GM19468 (cell line): ENCODE data around the gene PLPPR1.
"Not testable (repeated sequence)": the region's sequence is repeated elsewhere in the genome, so short reads cannot be mapped to it uniquely, and the experiment has no call there.

Experiments used
- ATAC-seq: cut with Tn5 transposase; IDR thresholded peaks from one replicate; pipeline ENCODE4 v1.9.1; 2021; ENCODE audit warnings: mild to moderate bottlenecking, moderate library complexity, moderate number of reproducible peaks; ENCODE audit not compliant: unreplicated experiment; ENCODE audit errors: extremely low read depth

The PLPPR1 gene

DNA sequence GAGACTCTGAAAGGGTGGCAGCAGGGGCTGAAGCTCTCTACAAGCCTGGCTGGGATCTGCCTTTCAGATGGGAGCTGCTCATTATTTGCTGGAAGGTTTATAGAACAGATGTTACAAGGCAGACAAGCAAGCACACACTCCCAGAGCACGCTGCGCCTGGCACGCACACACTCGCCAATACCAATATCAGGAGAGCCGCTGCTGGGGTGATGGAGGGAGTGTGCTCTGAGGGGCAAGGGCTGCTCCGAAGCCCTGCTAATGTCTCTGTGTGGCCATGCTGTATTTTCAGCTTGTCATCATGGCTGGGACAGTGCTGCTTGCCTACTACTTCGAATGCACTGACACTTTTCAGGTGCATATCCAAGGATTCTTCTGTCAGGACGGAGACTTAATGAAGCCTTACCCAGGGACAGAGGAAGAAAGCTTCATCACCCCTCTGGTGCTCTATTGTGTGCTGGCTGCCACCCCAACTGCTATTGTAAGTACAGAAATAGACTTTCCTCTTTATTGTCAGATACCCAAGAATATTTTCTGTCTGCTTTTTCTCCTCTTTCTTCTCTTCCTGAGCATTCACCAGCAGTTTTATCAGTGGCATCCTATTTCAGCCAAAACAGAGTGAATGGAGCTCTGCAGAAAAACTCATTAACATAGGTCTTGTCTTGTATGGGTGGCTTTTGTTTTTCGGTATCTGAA is 241.2 kb downstream of the PLPPR1 start:
- no peak for ATAC-seq

DNA sequence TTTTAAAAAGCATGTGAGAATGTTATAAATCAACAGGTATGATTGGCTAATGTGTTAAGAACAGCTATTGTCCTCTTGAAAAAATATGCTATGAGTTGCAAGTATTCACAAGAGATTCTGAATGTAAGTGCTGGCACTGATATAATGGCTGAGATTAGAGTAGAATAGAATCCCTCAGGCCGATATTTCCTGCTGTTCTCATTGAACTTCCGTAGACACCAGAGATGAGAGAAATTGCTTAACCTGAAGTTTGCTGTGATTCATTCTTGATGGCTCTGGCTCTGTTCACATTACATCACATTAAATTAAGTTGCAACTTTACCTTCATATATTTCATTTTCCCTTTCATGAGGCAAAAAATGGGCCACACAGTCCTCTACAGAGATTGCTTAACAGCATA is 241.8 kb downstream of the PLPPR1 start:
- no peak for ATAC-seq

DNA sequence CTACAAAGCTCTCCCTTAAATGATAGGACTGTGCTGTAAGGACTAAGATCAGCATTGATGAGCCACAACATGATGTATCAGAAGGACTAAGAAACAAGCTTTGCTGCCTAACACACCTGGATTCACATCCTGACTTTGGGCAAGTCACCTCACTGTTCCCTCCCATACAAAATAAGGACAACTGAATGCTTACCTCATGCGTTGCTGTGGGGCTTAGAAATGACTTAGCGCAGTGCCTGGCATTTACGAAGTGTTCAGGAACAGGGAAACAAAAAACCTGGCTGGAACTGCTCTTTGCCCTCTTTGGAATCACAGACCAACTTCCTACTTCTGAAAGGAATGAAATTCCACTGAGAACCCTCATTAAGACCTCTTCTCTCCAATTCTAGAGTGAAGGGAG is 242.6 kb downstream of the PLPPR1 start:
- ATAC-seq, result no peak

DNA sequence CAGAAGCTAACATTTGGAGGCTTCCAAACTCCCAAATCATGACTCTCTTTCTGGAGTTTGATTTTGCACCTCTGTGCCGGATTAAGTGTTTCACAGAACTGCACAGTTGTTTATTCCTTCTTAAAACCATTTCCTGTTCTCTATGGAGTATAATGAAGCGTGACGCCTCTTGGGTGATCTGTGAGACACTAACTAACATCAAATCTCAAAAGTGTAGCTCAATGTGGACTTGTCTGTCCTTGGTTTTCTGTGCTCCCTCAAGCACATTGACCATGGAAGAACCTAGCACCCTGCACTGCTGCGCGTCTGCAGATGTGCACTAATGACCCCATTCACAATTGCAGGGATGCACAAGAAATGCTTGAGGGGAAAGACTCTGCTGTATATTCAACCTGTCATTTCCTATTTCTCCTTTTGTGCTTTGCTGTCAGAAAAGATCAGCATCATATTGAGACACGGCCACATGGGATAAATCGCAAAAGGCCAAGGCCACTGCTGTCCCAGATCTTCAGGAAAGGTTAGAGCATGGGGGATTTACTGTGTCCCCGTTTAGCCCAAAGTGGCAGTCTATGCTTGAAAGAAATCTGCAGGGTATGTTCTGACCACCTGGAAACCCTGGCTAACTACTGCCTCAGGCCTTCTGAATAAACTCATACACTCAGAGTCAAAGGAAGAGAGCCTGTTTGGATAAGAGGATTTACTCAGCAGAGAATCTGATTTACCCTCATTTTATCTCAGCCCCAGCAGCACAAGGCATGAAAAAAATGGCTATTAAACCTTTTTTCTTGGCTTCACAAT is 246.6 kb downstream of the PLPPR1 start:
- ATAC-seq, result no peak

DNA sequence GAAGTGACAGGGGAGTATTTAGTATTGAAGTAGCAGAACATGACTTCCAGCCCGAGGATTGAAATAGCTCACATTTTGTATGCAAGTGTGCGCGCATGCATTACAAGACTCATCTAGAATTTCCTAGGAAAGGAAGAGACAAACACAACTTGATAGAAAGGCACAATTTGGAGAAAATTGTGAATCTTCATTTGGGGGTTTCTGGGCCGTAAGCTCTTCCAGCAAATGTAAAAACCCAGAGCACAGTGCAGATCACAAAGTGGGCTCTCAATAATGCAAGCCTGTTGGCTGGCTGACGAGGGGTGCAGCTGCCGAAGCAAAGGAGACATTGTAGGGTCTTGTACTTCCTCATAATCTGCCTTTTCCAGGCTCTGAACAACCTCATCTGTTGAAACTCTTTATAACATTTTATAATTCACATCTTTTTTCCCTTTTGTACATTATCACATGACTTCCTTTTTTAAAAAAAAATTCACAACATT is 247.3 kb downstream of the PLPPR1 start:
- no peak for ATAC-seq

DNA sequence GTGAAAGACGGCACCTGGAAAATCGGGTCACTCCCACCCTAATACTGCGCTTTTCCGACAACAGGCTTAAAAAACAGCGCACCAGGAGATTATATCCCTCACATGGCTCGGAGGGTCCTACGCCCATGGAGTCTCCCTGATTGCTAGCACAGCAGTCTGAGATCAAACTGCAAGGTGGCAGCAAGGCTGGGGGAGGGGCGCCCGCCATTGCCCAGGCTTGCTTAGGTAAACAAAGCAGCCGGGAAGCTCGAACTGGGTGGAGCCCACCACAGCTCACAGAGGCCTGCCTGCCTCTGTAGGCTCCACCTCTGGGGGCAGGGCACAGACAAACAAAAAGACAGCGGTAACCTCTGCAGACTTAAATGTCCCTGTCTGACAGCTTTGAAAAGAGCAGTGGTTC is 262.5 kb downstream of the PLPPR1 start:
- ATAC-seq, result not testable (repeated sequence)

DNA sequence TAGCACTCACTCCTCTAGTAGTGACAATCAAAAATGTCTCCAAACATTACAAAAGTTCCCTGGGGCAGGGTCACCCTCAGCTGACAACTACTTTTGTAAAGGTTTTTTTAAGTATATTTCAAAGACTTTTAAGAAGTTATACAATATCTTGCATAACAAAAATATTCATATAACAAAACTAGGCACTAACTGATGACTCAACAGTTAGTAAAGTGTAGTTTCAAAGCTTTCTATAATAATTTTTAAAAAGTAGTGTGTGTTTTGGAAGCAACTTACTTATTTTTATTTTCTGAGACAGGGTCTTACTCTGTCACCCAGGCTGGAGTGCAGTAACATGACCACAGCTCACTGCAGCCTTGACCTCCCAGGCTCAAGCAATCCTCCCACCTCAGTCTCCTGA is 271.4 kb downstream of the PLPPR1 start:
- ATAC-seq, result no peak

DNA sequence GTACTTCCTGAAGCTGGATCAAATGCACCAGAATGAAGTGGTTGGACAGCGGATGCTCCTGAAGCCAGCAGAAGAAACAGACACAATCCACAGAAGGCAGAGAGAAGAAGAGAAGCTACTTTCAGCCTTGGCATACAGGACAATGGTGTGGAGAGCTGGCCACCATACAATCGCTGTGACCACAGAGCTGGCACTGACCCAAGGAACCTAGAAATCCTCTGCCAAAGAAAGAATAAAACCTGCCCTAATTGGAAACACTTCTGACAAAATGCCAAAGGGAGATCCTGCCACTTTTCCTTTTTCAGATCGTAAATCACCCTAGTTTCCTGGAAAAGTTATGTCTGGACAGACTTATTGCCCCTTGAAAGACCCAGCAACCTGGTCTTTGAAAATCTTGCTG is 278.5 kb downstream of the PLPPR1 start:
- no peak for ATAC-seq

DNA sequence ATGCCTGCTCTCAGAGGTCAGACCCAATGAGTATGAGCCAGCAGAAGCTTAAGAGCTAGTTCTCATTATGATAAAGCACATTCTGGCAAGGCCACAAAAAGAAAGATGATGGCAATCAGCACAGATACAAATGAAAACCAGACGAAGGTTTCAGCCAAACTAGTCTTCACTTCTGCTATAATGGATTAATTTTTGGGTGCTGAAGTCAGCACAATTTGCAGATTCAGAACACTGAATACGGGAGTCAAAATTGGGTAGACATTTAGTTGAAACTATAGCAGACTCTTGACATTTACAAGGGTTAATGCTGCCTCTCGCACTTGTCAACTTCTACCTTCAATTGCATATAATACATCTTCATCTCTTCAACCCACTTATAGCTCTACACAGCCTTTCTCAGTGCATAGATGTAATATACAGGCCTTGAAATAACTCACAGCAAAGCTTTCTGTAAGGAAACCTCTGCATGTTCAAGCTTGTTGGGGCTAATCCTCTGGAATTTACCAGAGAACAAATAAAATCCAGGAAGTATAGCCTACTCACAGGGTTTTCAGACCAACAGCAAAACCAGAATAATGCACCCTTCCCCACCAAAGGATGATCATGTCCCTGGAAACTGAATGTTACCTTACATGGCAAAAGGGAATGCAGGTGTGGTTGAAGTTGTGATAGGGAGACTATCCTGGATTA is 279.1 kb downstream of the PLPPR1 start:
- ATAC-seq, result no peak

DNA sequence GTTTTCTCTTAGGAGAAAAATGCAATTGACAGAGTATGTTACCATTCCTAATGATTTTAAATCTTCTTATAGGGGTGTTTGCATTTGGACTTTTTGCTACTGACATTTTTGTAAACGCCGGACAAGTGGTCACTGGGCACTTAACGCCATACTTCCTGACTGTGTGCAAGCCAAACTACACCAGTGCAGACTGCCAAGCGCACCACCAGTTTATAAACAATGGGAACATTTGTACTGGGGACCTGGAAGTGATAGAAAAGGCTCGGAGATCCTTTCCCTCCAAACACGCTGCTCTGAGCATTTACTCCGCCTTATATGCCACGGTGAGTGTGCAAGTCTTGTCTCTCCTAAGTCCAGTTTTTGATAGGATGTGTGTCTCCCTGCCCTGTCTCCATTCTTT is 280.6 kb downstream of the PLPPR1 start:
- no peak for ATAC-seq

DNA sequence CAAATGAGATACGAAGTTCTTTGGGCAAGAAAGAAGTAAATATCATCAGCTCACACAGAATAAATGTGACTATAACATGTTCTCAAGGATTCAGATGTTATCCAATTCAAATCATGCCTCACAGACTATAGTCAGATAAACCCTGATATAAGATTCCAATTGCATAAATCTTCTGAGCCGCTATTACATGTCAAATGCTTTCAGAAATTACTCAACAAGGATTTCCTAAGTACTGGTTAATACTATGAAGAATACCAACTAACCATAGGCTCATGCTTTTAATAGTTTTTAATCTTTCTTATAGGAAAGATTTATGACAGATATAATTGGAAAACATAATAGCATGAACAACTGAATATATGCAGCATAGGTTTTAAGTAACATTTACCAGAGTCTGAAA is 282.7 kb downstream of the PLPPR1 start:
- no peak for ATAC-seq

DNA sequence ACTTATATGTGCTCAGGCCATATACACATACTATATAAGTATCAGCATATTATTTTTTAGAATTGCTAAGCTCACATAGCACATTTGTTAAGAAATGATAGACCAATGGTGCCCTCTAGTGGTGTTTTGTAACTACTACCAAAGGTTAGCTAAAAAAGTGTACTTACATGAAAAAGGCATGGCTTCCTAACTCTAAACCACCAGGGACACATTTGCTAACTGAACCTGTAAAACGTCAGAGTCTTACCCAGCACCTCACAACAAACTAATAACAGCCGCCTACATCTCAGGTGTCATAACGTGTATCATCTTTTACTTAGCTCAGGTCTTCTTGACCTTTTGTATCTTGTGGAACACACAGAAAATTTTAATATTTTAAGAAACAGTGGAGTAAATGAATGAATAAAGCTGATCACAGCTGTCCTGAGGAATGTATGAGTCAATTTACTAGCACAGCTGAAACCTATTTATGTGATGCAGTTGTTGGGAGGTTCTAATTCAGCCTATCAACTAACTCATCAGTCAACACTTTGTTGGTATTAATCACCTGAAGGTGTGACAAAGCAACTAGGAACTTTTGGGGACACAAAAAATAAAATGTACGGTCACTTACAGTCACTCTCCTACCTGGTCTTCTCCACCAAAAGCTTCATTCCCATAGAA is 283.4 kb downstream of the PLPPR1 start:
- ATAC-seq, result peak; percentile 70

DNA sequence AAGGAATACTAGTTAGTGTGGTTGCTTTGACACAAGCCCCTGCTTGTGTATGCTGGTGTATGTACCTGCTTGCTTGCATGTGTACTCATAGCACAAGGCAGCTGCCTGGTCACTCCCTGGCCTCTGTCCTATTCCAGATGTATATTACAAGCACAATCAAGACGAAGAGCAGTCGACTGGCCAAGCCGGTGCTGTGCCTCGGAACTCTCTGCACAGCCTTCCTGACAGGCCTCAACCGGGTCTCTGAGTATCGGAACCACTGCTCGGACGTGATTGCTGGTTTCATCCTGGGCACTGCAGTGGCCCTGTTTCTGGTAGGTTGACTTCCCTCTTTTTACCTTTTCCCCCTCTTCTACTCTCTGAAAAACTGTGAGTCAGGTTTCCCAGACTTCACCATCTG is 284.1 kb downstream of the PLPPR1 start:
- no peak for ATAC-seq

DNA sequence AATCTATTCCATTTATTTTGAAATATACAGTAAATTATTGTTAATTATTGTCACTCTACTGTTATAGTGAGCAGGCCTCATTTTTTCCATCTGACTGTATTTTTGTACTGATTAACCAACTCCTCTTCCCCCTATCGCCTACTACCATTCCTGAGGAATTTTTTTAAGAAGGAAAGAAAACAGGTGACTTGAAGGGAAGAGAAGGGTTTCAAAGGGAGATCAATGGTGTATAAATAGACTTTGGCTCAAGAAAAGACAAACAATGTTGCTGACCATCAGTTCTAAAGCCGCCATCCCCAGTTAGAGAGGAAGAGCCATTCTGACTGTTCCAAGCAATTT is 286.6 kb downstream of the PLPPR1 start:
- ATAC-seq, result no peak

DNA sequence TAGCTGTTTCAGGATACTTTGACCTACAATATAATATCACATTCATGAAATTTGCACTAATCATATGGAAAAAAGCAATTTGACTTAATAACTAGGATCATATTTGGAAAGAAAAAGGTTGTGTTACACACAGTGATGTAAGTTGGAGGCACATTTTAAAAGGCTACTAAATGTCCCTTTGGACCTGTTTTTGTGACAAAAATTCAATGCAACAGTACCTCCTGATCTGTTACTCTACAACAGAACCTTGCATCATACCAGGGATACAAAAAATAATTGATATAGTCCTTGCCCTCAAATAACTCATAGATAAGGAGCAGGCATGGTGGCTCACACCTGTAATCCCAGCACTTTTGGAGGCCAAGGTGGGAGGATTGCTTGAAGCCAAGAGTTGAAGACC is 289.2 kb downstream of the PLPPR1 start:
- no peak for ATAC-seq

DNA sequence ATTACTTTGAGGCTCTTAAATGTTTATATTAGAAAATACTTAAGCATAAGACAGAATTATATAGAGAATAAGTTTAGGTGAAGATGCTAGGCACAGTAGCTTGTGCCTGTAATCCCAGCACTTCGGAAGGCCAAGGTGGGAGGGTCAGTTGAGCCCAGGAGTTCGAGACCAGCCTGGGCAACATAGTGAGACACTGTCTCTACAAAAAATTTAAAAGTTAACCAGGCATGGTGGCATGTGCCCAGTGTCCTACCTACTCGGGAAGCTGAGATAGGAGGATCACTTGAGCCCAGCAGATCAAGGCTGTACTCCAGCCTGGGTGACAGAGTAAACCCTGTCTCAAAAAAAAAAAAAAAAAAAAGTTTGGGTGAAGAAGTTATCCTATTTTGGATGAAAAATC is 294.6 kb downstream of the PLPPR1 start:
- no peak for ATAC-seq

DNA sequence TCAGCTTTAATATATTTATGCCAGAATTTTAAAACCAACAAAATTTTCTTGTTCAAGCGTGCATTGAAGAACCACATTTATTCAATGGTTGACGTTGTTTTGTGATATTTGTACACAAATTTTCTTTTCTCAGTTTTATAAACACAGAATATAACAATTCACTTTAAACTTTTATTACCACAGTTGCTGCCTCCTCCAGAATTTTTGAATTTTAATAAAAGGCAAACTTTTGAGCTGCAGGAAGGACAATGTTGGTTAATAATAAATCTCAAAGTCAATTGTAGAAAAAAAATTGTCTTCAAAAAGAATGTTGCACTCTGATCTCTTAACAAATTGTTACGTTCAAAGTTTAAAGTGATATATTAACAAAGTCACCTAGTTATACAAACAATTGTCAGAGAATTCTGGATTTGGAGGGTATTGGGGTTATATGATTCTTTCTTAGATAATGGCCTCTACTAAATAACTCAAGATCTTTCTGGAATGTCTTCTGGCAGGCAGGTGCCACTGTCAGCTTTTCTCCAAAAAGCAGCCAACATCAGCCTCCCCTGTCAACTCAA is 295.8 kb downstream of the PLPPR1 start:
- no peak for ATAC-seq

DNA sequence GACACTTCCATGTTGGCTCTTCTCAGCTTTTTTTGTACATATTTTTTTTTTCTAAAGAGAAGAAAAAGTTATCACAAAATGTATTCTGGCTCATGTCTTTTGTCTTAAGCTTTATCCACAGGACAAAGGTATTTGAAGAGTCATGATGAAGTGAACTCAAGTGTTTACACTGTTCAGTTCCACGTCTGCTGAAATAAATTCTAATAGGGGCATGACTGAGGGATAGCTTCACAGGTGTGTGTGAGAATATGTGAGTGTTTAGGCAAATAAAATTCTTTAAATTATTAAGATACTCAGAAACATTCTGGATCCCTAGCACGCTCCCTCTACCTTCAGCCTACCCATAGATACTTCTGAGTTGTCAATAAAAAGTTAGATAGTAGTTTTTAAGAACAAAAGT is 296.5 kb downstream of the PLPPR1 start:
- ATAC-seq, result no peak

DNA sequence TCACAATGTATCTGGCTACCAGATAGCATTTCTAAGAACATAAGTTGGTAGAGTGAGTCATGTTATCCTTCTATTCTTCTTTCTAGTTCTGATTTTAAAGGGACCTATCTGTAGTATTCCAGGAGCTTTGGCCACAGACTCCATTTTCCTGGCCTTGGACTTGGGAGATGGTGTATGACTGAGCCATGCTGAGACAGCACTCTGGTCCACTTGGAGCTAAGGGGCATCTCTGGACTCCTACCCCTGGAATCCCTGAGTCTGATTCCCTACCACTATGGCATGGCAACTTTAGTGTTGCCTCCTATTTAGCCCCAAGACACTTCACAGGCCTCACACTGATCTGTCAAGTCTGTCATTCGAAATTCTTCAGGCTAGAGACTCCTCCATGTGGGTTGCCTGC is 297.5 kb downstream of the PLPPR1 start:
- ATAC-seq, result no peak

DNA sequence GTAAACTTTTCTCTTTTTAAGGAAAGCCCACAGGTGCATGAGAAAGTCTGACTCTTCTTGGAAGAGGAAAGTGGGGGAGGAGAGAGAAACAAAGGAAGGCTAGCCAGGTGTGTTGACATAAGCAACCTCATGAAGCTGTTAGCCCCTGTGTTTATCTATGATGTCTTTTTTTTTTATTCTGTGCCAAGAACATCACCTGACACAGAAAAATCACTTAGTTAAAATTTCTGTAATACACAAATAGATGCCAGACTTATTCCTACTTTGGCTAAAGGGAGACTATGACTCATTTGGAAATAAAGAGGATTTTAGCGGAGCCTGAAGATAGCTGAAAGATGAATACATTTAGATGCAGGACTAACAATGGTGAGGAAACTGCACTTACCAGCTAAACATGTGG is 298.0 kb downstream of the PLPPR1 start:
- no peak for ATAC-seq
